Measurements from ENCODE around the gene CERS3.
"Not testable (repeated sequence)": the region's sequence is repeated elsewhere in the genome, so short reads cannot be mapped to it uniquely, and the experiment has no call there.

The CERS3 gene

GRCh38 chr15:100461049-100461448, 67.7 kb downstream of the CERS3 start:
- no peak for TF ChIP-seq CTCF (IDR thresholded peaks at IDR 0.05; ENCODE audit: low read length, missing control alignments)
- H3K4me3 ChIP-seq (replicated peaks; ENCODE audit: low read depth, low read length), result no peak overlapping the region
- no peak for DNase-seq (ENCODE audit: low read depth)

GRCh38 chr15:100457201-100457600, 71.5 kb downstream of the CERS3 start:
- H3K4me3 ChIP-seq (replicated peaks; ENCODE audit: low read depth, low read length), result no peak overlapping the region
- TF ChIP-seq CTCF (IDR thresholded peaks at IDR 0.05; ENCODE audit: low read length, missing control alignments), result no peak
- peak; percentile 35 for DNase-seq (ENCODE audit: low read depth)

- H3K4me3 ChIP-seq (replicated peaks; ENCODE audit: low read depth, low read length), result no peak overlapping the region
- TF ChIP-seq CTCF (IDR thresholded peaks at IDR 0.05; ENCODE audit: low read length, missing control alignments), result no peak
- no peak for DNase-seq (ENCODE audit: low read depth)
Measured at GRCh38 chr15:100454148-100454547, 74.6 kb downstream of the CERS3 start.

- TF ChIP-seq CTCF (IDR thresholded peaks at IDR 0.05; ENCODE audit: low read length, missing control alignments), result no peak
- no peak overlapping the region for H3K4me3 ChIP-seq (replicated peaks; ENCODE audit: low read depth, low read length)
- DNase-seq (ENCODE audit: low read depth), result no peak
Measured at GRCh38 chr15:100448481-100448880, 80.3 kb downstream of the CERS3 start.

- DNase-seq (ENCODE audit: low read depth); H3K4me3 ChIP-seq (replicated peaks; ENCODE audit: low read depth, low read length): not testable (repeated sequence)
Measured at GRCh38 chr15:100441063-100441462, 87.7 kb downstream of the CERS3 start.

- no peak overlapping the region for H3K4me3 ChIP-seq (replicated peaks; ENCODE audit: low read depth, low read length)
- no peak for DNase-seq (ENCODE audit: low read depth)
- TF ChIP-seq CTCF (IDR thresholded peaks at IDR 0.05; ENCODE audit: low read length, missing control alignments), result no peak
Measured at GRCh38 chr15:100439514-100439913, 89.2 kb downstream of the CERS3 start.

GRCh38 chr15:100438570-100438969, 90.2 kb downstream of the CERS3 start:
- DNase-seq (ENCODE audit: low read depth), result peak; percentile 74
- no peak overlapping the region for H3K4me3 ChIP-seq (replicated peaks; ENCODE audit: low read depth, low read length)
- no peak for TF ChIP-seq CTCF (IDR thresholded peaks at IDR 0.05; ENCODE audit: low read length, missing control alignments)

- H3K4me3 ChIP-seq (replicated peaks; ENCODE audit: low read depth, low read length), result no peak overlapping the region
- TF ChIP-seq CTCF (IDR thresholded peaks at IDR 0.05; ENCODE audit: low read length, missing control alignments), result no peak
- no peak for DNase-seq (ENCODE audit: low read depth)
Measured at GRCh38 chr15:100437261-100437660, 91.5 kb downstream of the CERS3 start.
